ENCODE data around the gene ADAMTS13. TPM values are rescaled to one million over a fixed set of nuclear protein-coding genes. Genes with fewer than 3 reads are reported as not detected.

ADAMTS13 gene
- total and polyA plus RNA-seq, 2 donors (not counting 3 experiments of a cell fraction or from before 2014, with no cell fraction given) = 1.5 to 2.5 TPM

- Histone ChIP-seq H3K79me2 (ENCODE audit: control insufficient read depth, insufficient read depth, low read length) (no peaks in the 10 kb centered on the region), H3K27me3 (ENCODE audit: control insufficient read depth in 2 of 2, insufficient read depth in 2 of 2, low read length in 2 of 2) (no peaks in the 10 kb centered on the region), H3K9me1 (replicated peaks; ENCODE audit: control insufficient read depth, extremely low read depth, insufficient read depth, low read length) (no peaks in the 10 kb centered on the region), H3K9ac (replicated peaks; ENCODE audit: extremely low read depth, insufficient read depth, low read length) (no peak overlapping the region), H2AFZ (ENCODE audit: low read depth, low read length) (no peak overlapping the region), H3K9me3 (replicated peaks; ENCODE audit: control insufficient read depth, insufficient read depth, low read length) (no peaks in the 10 kb centered on the region), H3K4me3 (replicated peaks in 1 of 3; ENCODE audit: insufficient read depth in 1 of 3, low read depth in 1 of 3, low read length in 3 of 3) (no peak overlapping the region), H3K27ac (ENCODE audit: insufficient read depth, low read depth, low read length) (no peak overlapping the region), H3K36me3 (ENCODE audit: control insufficient read depth in 2 of 2, extremely low read depth in 1 of 2, insufficient read depth in 2 of 2, low read length in 2 of 2) (no peaks in the 10 kb centered on the region), H3K4me1 (ENCODE audit: control insufficient read depth, extremely low read depth, insufficient read depth, low read length) (no peaks in the 10 kb centered on the region), H4K20me1 (replicated peaks; ENCODE audit: control insufficient read depth, extremely low read depth, insufficient read depth, low read length) (no peaks in the 10 kb centered on the region), H3K4me2 (ENCODE audit: insufficient read depth, low read length) (no peak overlapping the region)
- dilution Hi-C loops (cut with MboI; ENCODE audit: extremely low pct_ligation_motif_present, low sequenced_read_pairs) = no loop called here
- POLR2A ChIA-PET = no interaction called here
- DNase-seq (ENCODE audit: low read depth, low spot score) (no peak), FAIRE-seq (no peak)
- TF ChIP-seq MYC (IDR thresholded peaks at IDR 0.05; ENCODE audit: low read depth, low read length) (no peak), JUN (IDR thresholded peaks at IDR 0.05; ENCODE audit: borderline replicate concordance, insufficient read depth, insufficient read length, low read depth) (no peak), POLR2A (IDR thresholded peaks at IDR 0.05; ENCODE audit: low read depth, low read length) (no peak), POLR2AphosphoS5 (IDR thresholded peaks at IDR 0.05; ENCODE audit: insufficient read depth, low read depth, low read length) (no peak), CTCF (IDR thresholded peaks at IDR 0.05; ENCODE audit: extremely low read depth in 1 of 2, insufficient read depth in 1 of 2, low read depth in 1 of 2, low read length in 2 of 2) (no peak), EZH2 (IDR thresholded peaks at IDR 0.05; ENCODE audit: borderline replicate concordance, low read depth, low read length, severe bottlenecking) (no peak), GATA2 (IDR thresholded peaks at IDR 0.05; ENCODE audit: insufficient read depth, insufficient read length, low read depth, low read length) (no peak), MAX (IDR thresholded peaks at IDR 0.05; ENCODE audit: insufficient read depth, insufficient read length) (no peak), FOS (IDR thresholded peaks at IDR 0.05; ENCODE audit: borderline replicate concordance, insufficient read depth, low read length) (no peak)
- intact Hi-C loops (cut with micrococcal nuclease) = no loop called here
- no TSS peak for BruUV-seq (replicated peaks)
- CTCF ChIA-PET = interaction anchor here (1.4 to 7.3 kb wide), 6 partner anchors 128 to 463 kb away, joined by 3 to 142 read pairs (median 5); no protein-coding TSS in a partner anchor
Measured at GRCh38 chr9:133484671-133485437, 62.7 kb downstream of the ADAMTS13 start.

Measured in endothelial cell of umbilical vein (primary cell).